ENCODE data around the gene TECTB.

TECTB gene

DNA sequence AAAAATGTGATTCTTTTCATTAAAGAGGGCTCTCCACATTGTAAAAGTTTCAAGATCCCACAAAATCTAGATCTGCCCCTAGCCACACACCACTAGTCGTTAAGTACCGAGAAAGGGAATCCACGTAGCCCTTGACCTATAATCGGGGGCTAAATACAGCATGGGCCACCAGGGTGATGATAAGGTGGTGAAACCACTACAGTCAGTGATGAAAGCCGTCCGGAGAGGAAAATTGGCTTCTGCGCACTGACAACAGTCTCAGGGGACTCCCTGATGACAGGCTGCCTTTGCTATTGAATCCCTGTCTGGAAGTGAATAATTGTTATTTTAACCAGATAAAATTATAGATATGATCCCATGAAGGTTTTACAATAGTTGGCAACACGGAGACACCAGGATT is 4.6 kb downstream of the TECTB start:
- no peak for DNase-seq (ENCODE audit: extremely low spot score)
- POLR2A ChIA-PET: no interaction called here
- CTCF ChIA-PET: interaction anchor here (1.4 to 1.6 kb wide), 2 partner anchors 10 to 17 kb away, joined by 3 to 4 read pairs; no protein-coding TSS in a partner anchor
- no peak for TF ChIP-seq CTCF (IDR thresholded peaks at IDR 0.05; ENCODE audit: control extremely low read depth, extremely low read depth, low read depth, missing control alignments)

- POLR2A ChIA-PET: no interaction called here
- no peak for DNase-seq (ENCODE audit: extremely low spot score)
- CTCF ChIA-PET: interaction anchor here (1.4 to 1.6 kb wide), 2 partner anchors 11 to 17 kb away, joined by 3 to 4 read pairs; no protein-coding TSS in a partner anchor
- TF ChIP-seq CTCF (IDR thresholded peaks at IDR 0.05; ENCODE audit: control extremely low read depth, extremely low read depth, low read depth, missing control alignments): no peak
Observed at GRCh38 chr10:112288486-112288885, 5.3 kb downstream of the TECTB start.

GRCh38 chr10:112289373-112290053 is 6.3 kb downstream of the TECTB start:
- POLR2A ChIA-PET: no interaction called here
- CTCF ChIA-PET: interaction anchor here (8.7 kb wide), 1 partner anchor 19 kb away, joined by 47 read pairs; no protein-coding TSS in a partner anchor

DNA sequence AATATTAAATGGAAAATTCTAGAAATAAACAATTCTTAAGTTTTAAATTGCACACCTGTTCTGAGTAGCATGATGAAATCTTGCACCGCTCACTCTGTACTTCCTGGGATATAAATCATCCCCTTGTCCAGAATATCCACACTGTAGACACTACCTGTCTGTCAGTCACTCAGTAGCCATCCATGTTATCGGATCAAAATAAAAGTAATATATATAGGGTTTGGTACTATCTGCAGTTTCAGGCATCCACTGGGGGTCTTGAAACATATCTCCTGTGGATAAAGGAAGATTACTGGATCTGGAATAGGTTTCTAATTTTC is 6.8 kb downstream of the TECTB start:
- ChIA-PET POLR2A (no interaction called here), CTCF (interaction anchor here (8.7 kb wide), 1 partner anchor 19 kb away, joined by 47 read pairs; no protein-coding TSS in a partner anchor)
- DNase-seq (ENCODE audit: extremely low spot score): no peak
- no peak for TF ChIP-seq CTCF (IDR thresholded peaks at IDR 0.05; ENCODE audit: control extremely low read depth, extremely low read depth, low read depth, missing control alignments)

More at GRCh38 chr10:112289373-112290053, 6.3 kb downstream of the TECTB start:
- DNase-seq (ENCODE audit: extremely low spot score): no peak
- TF ChIP-seq CTCF (IDR thresholded peaks at IDR 0.05; ENCODE audit: control extremely low read depth, extremely low read depth, low read depth, missing control alignments): no peak

GRCh38 chr10:112294169-112294568 is 11.0 kb downstream of the TECTB start:
- ChIA-PET CTCF (interaction anchor here (8.7 kb wide), 1 partner anchor 15 kb away, joined by 47 read pairs; no protein-coding TSS in a partner anchor), POLR2A (interaction anchor here (0.6 kb wide), 1 partner anchor 26 kb away, joined by 6 read pairs; no protein-coding TSS in a partner anchor)
- no peak for TF ChIP-seq CTCF (IDR thresholded peaks at IDR 0.05; ENCODE audit: control extremely low read depth, extremely low read depth, low read depth, missing control alignments)
- DNase-seq (ENCODE audit: extremely low spot score): no peak

DNA sequence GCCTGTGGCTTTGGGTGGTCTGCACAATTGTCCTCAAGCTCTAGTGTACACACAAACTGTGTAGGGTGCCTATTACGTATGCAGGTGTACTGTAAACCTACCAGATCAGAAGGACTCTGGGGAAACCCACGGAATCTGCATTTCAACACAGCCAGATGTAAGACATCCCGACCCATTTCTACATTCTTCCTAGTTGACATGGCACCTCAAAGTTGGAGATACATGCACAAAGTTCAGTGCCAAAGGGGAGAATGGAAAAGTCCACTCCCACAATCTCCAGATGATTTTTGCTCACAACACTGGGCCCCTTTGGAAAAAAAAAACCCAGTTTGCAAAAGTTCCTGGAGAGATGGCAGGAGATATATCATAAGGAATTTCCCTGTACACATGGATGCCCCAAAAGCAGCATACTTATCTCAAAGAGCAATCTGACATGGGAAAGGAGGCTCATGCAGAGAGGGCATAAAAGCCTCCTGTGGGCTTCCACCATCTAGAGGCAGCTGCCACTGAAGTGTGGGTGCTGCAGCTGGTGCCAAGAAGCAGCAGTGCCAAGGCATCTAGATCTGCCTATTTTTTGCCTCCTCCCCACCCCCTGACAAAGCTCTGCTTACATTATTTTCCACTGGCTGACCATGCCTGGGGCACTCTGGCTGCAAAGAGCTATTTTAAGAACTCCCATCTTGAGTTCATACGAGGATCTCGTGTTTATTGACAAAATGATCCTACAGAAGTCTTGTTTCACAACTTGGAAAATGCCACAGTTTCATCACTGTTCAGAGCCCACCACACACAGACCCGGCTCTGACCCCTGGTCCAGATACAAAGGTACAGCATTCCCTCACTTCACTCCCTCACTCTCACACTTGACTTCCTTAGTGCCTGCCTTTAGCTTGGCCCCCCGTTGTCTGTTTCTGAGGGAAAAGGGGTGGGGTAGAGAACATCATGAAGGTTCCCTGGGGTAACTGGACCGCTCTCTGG is 12.9 kb downstream of the TECTB start:
- CTCF ChIA-PET: interaction anchor here (1.1 to 8.7 kb wide), 4 partner anchors 9 to 34 kb away, joined by 3 to 47 read pairs (median 4); no protein-coding TSS in a partner anchor
- POLR2A ChIA-PET: no interaction called here
- DNase-seq (ENCODE audit: extremely low spot score): no peak
- TF ChIP-seq CTCF (IDR thresholded peaks at IDR 0.05; ENCODE audit: control extremely low read depth, extremely low read depth, low read depth, missing control alignments): no peak

Measured in GM10248 (cell line).